HG02642 (cell line): ENCODE data around the gene KDM6A.
"Not testable (repeated sequence)": the region's sequence is repeated elsewhere in the genome, so short reads cannot be mapped to it uniquely, and the experiment has no call there.

ENCODE experiments used
- ATAC-seq: cut with Tn5 transposase; IDR thresholded peaks from one replicate; pipeline ENCODE4 v1.9.1; 2021; ENCODE audit warnings: mild to moderate bottlenecking; ENCODE audit not compliant: unreplicated experiment, poor library complexity

KDM6A gene

DNA sequence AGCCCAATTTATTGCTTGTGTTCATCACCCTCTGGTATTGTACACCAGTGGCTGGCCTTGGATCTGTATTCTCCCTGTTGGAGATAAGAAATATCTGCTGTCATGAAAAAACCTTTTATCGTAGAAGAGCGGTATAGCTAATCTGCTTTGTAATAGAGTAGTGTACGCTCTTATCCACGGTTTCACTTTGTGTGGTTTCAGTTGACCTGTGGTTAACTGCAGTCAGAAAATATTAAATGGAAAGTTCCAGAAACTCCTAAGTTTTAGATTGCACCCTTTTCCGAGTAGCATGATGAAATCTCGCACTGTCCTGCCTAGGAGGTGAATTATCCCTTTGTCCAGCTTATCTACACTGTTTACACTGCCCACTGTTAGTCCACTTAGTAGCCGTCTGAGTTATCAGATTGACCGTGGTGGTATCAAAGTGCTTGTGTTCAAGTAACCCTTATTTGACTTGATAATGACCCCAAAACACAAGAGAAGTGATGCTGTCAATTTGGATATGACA is 42.4 kb downstream of the KDM6A start:
- no peak for ATAC-seq

DNA sequence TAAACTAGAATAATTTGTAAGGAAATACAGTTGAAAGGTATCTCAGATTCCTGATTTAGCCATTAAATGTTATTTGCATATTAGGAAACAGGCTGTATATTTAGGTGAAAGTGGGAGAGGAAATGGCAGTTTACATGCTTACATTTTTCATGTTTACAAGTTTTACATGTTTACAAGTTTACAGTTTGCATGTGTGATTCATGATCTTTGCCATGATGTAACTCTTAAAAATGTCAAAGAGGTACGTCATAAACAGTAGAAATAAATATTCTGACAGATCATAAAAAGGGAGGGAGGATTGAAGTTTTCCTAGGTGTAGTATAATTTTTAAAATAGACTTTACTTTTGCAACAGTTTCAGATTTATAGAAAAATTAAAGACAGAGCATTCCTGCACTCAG is 45.7 kb downstream of the KDM6A start:
- ATAC-seq = no peak

DNA sequence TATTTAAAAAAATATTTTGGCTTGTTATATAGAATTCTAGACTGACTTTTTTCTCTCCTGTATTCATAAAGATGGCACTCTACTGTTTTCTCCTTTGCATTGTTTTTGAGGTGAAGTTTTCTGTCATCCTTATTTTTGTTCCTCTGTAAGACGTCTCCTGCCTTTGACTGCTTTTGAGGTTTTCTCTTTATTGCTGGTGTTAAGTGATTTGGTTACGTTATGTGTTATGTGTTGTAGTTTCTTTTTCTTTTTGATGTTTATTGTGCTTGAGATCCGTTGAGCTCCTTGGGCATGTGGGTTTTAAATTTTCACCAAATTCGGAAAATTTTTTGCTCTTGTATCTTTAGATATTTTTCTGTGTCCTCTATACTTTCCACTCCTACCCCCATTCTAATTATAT is 50.0 kb downstream of the KDM6A start:
- no peak for ATAC-seq

DNA sequence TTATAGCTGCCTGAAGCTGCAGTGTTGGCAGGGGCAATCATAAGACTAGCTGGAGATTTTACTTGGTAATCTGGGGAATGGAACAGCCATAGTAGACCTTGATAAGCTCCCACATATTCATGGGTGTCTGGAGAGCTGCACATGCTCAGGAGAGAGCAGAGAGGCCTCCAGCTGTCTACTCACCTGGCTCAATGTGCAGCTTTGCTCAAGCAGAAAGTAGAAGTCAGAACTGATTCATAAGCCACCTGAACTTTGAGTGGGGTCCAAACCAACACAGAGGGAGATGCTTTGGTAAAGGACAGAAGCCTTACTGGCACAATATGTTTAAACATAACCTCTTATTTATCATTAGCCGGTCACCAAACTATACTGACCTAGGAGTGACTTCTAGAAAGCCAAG is 54.4 kb downstream of the KDM6A start:
- no peak for ATAC-seq

DNA sequence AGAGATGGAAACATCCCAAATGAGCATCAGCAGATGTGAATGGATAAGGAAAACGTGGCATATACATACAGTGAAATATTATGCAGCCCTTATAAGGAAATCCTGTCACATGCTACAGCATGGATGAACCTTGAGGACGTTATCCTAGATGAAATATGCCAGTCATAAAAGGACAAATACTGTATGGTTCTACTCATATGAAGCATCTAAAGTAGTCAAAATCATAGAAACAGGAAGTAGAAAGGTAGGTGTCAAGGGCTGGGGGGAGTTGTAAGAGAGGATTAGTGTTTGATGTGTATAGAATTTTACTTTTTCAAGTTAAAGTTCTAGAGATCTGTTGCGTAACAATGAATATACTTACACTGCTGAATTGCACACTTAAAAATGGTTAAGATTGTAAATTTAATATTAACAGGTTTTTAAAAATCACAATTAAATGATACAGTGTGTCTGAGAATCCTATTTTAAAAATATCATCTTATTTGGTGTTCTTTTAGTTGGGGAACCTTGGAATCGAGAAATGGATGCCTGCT is 58.5 kb downstream of the KDM6A start:
- no peak for ATAC-seq

DNA sequence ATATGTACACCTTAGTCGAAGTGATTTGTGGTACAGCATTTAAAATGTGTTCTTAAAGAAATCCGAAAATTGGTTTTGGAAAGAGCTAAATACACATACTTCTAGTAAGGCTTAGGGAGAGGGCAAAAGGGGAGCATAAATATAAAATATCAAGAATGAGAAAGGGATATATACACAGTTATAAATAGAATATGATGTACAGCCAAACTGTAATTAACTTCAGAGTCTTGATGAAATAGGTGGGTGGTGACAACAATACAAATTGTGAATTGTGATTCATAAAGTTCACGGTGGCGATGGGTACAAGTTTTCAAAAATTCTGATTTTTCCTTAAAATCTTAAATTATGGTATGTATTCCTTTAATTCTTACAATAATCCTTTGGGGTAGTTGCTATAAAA is 62.2 kb downstream of the KDM6A start:
- ATAC-seq = no peak

DNA sequence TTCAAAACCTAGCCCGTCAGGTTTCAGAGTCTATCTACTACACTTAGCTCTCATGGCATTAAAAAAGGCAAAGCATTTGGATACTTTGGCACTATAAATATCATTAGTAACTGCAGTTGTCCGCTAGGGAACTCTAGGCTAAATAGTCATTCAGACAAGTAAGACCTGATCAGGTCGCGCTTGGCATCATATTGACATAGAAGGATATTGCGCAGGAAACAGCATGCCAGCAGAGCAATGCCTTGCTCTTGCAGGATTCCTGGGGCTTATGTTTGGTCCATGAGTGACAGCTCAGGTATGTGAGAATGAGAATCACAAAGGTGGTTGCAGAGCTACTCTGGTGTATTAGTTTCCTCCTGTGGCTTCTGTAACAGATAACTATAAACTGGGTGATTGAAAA is 62.7 kb downstream of the KDM6A start:
- no peak for ATAC-seq

DNA sequence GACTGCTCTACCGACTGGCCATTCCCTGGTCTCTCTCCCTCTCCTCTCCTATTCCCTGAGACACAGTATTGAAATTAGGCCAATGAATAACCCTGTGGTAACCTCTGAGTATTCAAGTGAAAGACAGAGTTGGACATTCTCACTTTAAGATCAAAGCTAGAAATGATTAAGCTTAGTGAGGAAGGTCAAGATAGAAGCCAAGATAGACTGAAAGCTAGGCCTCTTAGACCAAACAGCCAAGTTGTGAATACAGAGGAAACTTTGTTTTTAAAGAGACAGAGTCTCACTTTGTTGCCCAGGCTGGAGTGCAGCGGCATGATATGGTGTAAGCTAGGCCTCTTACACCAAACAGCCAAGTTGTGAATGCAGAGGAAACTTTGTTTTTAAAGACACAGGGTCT is 64.6 kb downstream of the KDM6A start:
- no peak for ATAC-seq

DNA sequence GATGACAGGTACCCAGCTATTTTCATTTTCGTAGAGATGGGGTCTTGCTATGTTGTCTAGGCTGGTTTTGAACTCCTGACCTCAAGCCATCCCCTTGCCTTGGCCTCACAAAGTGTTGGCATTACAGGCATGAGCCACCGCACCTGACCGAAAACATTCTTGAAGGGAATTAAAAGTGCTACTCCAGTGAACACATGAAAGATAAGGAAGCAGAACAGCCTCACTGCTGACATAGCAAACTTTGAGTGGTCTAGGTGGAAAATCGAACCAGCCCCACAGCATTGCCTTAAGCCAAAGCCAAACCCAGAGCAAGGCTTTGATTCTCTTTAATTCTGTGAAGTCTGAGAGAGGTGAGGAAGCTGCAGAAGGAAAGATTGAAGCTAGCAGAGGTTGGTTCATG is 65.1 kb downstream of the KDM6A start:
- no peak for ATAC-seq

DNA sequence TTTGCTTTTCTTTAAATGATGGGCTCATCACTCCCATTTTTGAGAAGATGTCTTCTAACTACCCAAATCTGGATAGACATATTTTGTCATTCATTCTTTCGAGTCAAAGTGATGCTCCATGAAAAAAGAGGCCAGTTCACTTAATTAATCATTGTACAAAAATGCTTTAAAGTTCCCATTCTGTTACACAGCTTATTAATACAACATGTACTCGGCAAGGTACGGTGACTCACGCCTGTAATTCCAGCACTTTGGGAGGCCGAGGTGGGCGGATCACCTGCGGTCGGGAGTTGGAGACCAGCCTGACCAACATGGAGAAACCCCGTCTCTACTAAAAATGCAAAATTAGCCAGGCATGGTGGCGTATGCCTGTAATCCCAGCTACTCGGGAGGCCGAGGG is 67.6 kb downstream of the KDM6A start:
- not testable (repeated sequence) for ATAC-seq

DNA sequence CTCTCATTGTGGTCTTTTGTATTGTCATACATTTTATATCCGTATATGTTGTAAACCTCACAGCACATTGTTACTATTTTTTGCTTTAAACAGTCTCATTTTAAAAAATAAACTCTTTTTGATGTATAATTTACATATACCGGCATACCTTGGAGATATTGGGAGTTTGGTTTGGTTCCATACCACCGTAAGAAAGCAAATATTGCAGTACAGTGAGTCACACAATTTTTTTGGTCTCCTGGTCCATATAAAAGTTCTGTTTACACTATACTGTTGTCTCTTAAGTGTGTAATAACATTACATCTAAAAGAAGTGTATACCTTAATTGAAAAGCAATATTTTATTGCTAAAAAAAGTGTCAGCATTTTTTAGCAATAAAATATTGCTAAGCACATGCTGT is 70.0 kb downstream of the KDM6A start:
- ATAC-seq = no peak

DNA sequence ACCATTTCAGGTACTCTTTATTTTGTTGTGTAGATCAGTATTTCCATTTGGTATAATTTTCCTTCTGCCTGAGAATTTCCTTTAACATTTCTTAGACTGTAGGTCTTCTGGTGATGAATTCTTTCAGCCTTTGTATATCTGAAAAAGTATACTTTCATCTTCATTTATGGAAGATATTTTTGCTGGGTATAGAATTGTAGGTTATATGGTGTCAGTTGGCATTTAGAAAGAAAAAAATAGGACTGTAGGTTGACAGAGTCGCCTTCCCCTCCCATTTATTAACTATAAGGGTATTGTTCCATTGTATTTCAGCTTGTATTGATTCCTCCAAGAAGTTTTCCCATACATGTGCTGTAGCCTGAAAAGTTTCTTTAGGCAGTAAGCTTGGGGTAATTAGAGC is 71.9 kb downstream of the KDM6A start:
- ATAC-seq = no peak

DNA sequence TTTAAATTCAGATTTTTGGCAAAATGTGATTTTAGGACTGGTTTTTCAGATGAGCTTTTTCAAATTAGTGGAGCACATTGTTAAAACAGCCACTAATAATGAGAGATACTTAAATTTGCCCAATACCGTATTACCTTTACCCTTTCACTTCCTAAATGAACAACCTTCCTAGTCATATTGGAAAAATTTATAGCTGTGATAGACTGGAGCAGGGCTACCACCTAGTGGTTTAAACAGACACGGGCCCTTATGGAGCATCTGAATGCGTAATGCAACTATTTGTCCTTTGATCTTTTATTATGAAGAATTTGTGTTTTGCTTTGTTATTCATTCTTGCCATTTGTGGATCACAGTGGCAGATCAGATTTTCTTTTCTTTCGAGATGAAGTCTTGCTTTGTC is 72.7 kb downstream of the KDM6A start:
- no peak for ATAC-seq

DNA sequence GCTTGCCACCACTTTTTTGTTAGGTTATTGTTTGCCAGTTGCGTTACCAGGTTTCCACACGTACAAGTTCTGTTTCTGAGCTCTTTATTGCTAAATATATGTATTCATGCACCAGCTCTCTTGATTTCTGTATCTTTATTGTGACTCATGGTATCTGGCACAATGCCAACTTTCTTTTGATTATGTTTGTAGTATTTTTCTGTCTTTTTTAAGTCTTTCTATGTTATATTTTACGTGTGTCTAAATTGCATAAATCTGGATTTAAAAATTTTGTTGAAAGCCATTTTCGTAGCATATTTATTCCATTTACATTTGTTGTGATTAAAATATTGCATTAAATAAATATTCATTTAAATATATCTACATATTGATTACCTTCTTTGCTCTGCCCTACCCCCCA is 73.8 kb downstream of the KDM6A start:
- ATAC-seq = no peak

DNA sequence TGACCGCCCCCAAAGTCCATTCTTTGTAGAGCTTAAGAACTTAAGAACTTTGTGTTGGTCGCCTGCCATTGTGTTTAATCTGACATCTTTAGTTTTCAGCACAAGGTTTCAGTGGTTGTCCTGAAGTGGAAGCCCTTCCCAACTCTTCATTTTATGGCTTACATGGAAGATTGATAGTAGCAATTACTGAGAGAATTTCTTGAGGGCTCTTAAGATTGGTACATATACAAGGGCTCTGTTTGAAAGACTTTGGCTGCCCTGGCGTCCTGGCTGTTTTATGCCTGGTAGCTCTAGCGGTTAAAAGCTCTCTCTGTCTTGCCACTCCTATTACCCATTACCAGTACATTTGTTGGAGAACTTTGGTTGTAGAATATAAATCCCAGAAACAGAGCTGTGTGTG is 75.0 kb downstream of the KDM6A start:
- no peak for ATAC-seq

DNA sequence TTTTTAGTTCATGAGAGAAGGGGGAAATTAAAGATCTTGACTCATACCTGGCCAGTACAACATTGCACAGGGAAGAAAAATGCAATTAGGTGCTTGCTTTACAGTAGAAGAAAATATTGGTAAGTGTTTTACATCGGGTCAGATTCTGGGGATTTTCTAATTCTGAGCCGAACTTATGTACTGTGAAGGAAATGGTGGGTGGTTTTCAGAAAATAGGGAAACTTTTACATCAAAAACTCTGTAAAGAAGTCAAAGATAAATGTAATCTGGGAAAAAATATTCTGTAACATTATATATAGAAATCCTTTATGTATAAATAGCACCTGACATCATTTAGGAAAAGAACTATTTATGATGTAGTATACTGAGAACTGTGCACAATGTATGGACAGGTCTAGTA is 75.4 kb downstream of the KDM6A start:
- ATAC-seq = no peak

DNA sequence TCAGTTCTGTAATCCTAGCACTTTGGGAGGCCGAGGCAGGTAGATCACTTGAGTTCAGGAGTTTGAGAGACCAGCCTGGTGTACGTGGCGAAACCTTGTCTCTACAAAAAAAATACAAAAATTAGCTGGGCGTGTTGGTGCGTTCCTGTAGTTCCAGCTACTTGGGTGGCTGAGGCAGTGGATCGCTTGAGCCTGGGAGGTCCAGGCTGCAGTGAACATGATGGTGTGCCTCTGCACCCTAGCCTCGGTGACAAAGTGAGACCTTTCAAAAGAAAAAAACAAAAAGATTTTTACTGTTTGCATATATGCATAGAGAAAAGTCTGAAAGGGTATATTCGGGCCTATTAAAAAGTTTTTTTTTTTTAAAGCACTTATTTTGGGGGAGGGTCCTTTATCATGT is 76.1 kb downstream of the KDM6A start:
- no peak for ATAC-seq

DNA sequence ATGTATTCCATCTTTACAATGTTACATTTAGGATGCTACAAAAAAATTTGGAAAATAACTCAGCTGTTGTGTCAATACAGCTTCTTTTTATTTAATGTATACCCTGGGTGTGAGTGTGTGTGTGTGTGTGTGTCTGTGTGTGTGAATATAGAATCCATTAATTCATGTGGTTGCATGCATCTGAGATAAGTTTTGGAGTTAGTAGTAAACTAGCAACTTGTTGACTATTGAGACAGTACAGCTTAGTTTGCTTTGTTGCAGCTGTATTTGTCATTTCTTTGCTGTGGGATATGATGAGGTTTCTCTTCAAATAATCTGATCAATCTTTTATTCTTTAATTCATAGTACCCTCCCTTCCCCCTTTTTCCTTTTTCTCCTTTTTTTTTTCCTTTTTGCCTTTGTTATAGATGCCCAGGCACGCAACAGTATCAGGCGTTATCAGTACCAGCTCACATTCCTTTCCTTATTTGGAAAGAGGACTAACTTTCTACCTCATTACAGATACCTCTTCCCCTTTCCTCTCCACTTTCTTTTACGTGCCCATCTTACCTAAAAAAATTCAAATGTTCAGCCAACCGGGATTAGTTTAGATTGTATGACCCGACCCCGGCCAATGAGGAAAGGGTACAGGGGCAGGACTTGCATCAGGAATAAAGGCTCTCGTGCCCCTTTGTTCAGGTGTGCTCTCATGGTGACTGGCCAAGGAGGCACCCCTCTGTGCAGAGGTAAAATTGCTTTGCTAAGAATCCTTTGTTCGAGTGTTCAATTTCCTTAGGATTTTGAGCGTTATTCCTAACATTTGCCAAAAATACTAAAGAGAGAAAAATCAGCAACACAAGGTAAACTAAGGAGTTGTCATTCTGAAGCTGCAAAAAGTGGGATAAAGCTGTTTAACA is 77.7 kb downstream of the KDM6A start:
- ATAC-seq = not testable (repeated sequence)

DNA sequence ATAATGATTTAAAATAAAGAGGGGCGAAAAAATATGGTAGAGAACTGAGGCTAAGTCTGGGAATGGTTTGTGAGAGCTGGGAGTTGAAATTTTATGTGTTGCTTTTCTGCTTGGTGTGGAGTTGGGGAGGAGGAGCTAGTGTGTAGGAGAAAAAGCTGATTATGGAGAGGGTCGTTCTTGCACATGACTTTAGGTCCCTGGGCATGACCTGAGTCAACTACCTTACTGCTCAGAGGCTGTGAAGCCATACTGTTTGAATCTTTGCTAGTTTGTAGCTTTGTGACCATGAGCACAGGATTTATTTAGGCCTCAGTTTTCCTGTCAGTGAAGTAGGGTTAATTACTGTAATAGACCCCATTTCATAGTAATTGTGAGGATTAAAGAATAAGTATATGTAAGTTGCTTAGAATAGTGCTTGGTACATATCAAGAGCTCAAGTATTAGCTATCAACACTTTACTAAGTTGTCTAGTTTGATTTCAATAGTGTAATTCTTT is 78.6 kb downstream of the KDM6A start:
- no peak for ATAC-seq

DNA sequence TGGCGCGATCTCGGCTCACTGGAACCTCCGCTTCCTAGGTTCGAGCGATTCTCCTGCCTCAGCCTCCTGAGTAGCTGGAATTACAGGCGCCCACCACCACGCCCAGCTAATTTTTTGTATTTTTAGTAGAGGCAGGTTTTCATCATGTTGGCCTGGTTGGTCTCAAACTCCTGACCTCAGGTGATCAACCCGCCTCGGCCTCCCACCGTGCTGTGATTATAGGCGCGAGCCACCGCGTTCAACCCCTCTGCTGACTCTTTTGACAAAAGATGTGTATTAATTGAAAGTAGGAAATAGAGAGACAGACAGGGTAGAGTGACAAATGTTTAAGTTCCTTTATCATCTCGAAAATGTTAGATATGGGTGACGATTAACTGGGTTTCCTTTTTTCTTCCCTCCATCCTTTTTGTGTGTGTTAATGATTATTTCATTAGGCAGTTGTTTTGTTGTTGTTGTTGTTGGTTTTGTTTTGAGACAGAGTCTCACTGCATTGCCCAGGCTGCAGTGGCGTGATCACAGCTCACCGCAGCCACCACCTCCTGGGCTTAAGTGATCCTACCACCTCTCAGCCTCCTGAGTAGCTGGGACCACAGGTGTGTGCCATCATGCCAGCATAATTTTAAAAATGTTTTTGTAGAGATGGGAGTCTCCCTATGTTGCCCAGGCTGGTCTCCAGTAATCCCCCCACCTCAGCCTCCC is 79.5 kb downstream of the KDM6A start:
- ATAC-seq = no peak
